K562 treated with DMSO at 1 percent for 48 hours (cell line): ENCODE measurements around the gene TMPRSS6. TPM values are rescaled to one million over a fixed set of nuclear protein-coding genes. Genes with fewer than 3 reads are reported as not detected.

Experiments used
- total RNA-seq: library from RNA; unstranded; fragments of 300-600 nt; gene quantifications from 2 replicates; pipeline ENCODE4 v1.2.3, GENCODE V29; 2022; ENCODE audit warnings: low replicate concordance; ENCODE audit errors: extremely low read depth

Gene TMPRSS6
- not detected in 2 replicates for total RNA-seq

DNA sequence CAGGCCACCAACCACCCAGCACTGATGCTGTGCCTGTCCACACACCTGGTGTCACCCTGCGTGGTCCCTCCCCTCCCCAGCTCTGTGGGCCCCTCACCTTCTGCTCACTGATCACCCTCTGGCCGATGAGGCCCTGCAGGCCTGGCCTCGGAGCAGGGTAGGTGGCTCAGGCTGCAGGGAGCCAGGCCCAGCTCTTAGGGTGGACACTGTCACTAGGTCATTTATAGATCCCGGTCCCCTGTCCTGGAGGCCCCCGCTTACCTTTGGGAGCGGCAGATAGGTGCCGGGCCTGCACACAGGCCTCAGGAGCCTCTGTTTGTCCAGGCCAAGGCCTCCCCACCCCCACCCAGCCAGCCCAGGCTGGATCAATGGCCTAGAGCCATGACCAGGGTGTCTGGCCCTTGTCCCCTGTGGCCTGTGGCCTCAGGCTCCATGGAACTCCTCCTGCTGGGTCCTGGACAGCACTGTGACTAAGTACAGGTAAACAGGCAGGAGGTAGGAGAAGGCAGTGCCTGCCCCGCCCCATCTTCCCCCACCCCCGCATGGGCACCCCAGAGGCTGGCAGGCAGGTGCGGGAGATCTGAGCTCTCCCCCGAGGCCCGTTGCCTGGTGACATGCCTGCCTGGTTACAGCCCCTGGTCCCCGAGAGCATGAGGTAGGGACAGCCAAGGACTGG, at the start of gene TMPRSS6:
TSS of gene TMPRSS6 (minus strand) at position 472 of the 676 bp plus-strand sequence. CDS start 6,296 bp downstream, outside the sequence.

DNA sequence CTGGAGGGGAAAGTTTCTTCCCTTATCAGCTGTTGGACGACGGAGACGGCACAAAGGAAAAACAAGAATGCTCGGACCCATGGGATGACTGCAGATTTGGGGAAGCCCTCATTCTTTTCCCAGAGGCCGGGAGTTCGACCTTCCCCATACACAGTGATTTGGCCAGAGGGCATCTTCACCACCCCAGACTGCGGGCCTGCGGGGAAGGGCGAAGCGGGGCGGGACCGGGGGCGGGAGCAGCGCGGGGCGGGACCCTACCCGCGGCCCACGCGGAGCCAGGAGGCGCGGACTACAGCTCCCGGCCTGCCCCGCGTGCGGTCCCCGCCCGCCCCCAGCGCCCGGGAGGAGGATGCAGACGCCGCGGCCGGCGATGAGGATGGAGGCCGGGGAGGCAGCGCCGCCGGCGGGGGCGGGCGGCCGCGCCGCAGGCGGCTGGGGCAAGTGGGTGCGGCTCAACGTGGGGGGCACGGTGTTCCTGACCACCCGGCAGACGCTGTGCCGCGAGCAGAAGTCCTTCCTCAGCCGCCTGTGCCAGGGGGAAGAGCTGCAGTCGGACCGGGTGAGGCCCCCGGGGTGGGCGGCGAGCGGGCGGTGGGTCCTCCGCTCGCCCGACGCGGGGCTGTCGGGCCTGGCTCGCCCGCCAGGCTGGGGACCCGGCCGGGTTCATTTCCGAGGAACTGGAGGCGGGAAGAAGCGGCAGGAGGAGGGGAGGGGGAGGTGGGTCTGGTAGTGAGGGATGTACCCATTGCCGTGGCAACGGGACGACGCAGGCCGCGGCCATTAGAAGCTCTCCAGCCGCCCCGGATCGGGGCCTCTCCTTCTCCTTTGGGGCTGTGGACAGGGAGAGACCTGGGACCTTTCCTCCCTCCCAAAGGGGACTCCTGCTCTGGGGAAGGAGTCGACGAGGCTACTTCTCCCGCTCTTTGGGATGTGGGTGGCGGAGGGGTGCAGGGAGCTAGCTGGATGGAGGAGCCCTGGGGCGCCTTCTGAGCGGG, 57.8 kb downstream of the TMPRSS6 start, which contains the start of gene KCTD17:
TSS of gene KCTD17 (plus strand) at position 352 of the 995 bp plus-strand sequence. CDS start at position 371, 19 bp downstream.

DNA sequence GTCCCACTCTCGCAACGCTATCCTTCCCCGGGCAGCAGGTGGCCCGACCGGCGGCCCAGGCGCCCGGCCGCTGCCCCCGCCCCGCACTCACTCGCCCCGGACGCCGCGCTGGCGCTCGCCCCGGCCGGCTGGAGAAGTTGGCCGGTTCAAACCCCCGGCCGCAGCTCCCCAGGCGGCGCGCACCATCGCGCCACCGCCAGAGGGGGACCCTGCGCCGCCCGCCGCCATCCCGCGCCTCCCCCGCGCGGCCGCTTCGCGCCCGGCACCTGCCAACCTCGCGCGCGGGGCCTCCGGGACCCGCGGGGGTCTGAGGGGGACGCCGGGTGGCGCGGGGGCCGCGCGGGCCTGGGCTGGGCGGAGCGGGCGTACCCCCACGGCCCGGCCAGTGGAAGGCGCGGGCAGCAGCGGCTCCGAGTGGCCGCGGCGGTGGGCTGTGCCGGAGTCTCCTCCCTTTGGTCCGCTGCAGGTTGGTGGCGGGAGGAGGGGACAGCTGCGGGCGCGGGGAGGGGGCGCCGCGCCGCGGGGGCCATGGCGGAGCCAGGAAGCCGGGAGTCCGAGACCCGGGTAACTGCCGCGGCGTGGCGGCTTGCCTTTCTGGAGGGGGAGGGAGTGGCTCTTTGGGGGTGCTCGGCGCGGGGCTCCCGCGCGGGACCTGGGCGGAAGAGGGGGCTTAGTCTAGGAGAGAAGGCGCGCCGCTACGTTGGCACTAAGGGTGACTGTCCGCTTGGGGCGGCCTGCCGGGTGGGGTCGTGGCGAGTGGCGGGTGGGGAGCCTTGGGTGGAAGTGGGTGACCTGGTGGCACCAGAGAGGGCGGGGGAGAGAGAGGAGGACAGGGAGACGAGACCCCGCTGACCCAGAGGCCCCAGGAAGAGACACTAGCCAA, 90.0 kb downstream of the TMPRSS6 start, which contains the start of the genes MPST and TST:
TSS of gene MPST (plus strand) at position 434 of the 883 bp plus-strand sequence. CDS start at position 529, 95 bp downstream.
TSS of gene TST (minus strand) at position 139 of the 883 bp plus-strand sequence. CDS start 715 bp downstream, outside the sequence.

Other genes with a start within 250 kb of the TMPRSS6 start
- not detected in 2 replicates for gene NCF4, start 248.7 kb downstream of the TMPRSS6 start, total RNA-seq
- gene CSF2RB, start 196.1 kb downstream of the TMPRSS6 start, total RNA-seq, result not detected in 2 replicates
- not detected in 2 replicates for gene TST, start 90.3 kb downstream of the TMPRSS6 start, total RNA-seq
- gene MPST, start 90.0 kb downstream of the TMPRSS6 start, total RNA-seq, result not detected in 2 replicates
- gene KCTD17, start 58.0 kb downstream of the TMPRSS6 start, total RNA-seq, result not detected in 2 replicates
- gene IL2RB, start 40.2 kb upstream of the TMPRSS6 start, total RNA-seq, result not detected in 2 replicates
- gene C1QTNF6, start 78.5 kb upstream of the TMPRSS6 start, total RNA-seq, result not detected in 2 replicates
- gene SSTR3, start 102.8 kb upstream of the TMPRSS6 start, total RNA-seq, result not detected in 2 replicates
- 1,171 TPM in 1 of 2 replicates, not detected in the other for gene RAC2, start 134.6 kb upstream of the TMPRSS6 start, total RNA-seq
- gene CYTH4, start 172.8 kb upstream of the TMPRSS6 start, total RNA-seq, result not detected in 2 replicates